ENCODE data around the gene STX4.

Gene STX4

GRCh38 chr16:31064882-31065461 lies 31.6 kb downstream of the STX4 start:
- no peak for DNase-seq (ENCODE audit: low read depth in 2 of 2)

- no peak for DNase-seq (ENCODE audit: low read depth in 2 of 2)
Observed at GRCh38 chr16:31067342-31067741, 34.0 kb downstream of the STX4 start.

GRCh38 chr16:31071861-31072260 lies 38.5 kb downstream of the STX4 start:
- no peak for DNase-seq (ENCODE audit: low read depth in 2 of 2)

- peak in 1 of 2 experiments; percentile 24 for DNase-seq (ENCODE audit: low read depth in 2 of 2)
Observed at GRCh38 chr16:31072540-31073141, 39.3 kb downstream of the STX4 start.

GRCh38 chr16:31073142-31073969 lies 40.0 kb downstream of the STX4 start:
- DNase-seq (ENCODE audit: low read depth in 2 of 2), result peak; percentile 77 to 91

- peak; percentile 95 to 97 for DNase-seq (ENCODE audit: low read depth in 2 of 2)
Observed at GRCh38 chr16:31073970-31074813, 40.8 kb downstream of the STX4 start, which contains the start of the genes ZNF646 and ZNF668. ZNF646 (plus strand) TSS chr16:31074422; CDS start chr16:31076325, 1,903 bp downstream. ZNF668 (minus strand) TSS chr16:31074240; CDS start chr16:31064459, 9,781 bp downstream.

GRCh38 chr16:31074814-31075183 lies 41.4 kb downstream of the STX4 start:
- no peak for DNase-seq (ENCODE audit: low read depth in 2 of 2)

- DNase-seq (ENCODE audit: low read depth in 2 of 2), result no peak
Observed at GRCh38 chr16:31076319-31076718, 43.0 kb downstream of the STX4 start.

- DNase-seq (ENCODE audit: low read depth in 2 of 2), result no peak
Observed at GRCh38 chr16:31077024-31077423, 43.7 kb downstream of the STX4 start.

- no peak for DNase-seq (ENCODE audit: low read depth in 2 of 2)
Observed at GRCh38 chr16:31077592-31078396, 44.4 kb downstream of the STX4 start.

GRCh38 chr16:31078597-31079341 lies 45.4 kb downstream of the STX4 start:
- no peak for DNase-seq (ENCODE audit: low read depth in 2 of 2)

GRCh38 chr16:31079342-31079944 lies 46.1 kb downstream of the STX4 start:
- DNase-seq (ENCODE audit: low read depth in 2 of 2), result no peak

GRCh38 chr16:31080035-31080629 lies 46.8 kb downstream of the STX4 start:
- DNase-seq (ENCODE audit: low read depth in 2 of 2), result no peak

GRCh38 chr16:31080756-31081419 lies 47.5 kb downstream of the STX4 start:
- no peak for DNase-seq (ENCODE audit: low read depth in 2 of 2)

GRCh38 chr16:31081428-31082351 lies 48.3 kb downstream of the STX4 start:
- DNase-seq (ENCODE audit: low read depth in 2 of 2), result no peak

GRCh38 chr16:31082368-31083045 lies 49.1 kb downstream of the STX4 start:
- DNase-seq (ENCODE audit: low read depth in 2 of 2), result no peak

- DNase-seq (ENCODE audit: low read depth in 2 of 2), result no peak
Observed at GRCh38 chr16:31083081-31083480, 49.7 kb downstream of the STX4 start.

All from stimulated activated CD4-positive, alpha-beta T cell treated with anti-CD3 and anti-CD28 coated beads, Interleukin-12 subunit alpha, Interleukin-12 subunit beta, amount 100 ng/mL, for 24 hours (primary cell).